Stimulated activated CD8-positive, alpha-beta memory T cell treated with anti-CD3 and anti-CD28 coated beads, Interleukin-15, amount 100 ng/mL, for 24 hours (primary cell): ENCODE measurements around the gene CD274.
"Not testable (repeated sequence)": the region's sequence is repeated elsewhere in the genome, so short reads cannot be mapped to it uniquely, and the experiment has no call there.

Source experiments
- DNase-seq: peaks from one replicate; pipeline ENCODE4 v3.0.0-alpha.2; 2020; ENCODE audit warnings: low read depth

Gene CD274

GRCh38 chr9:5468850-5469249, 18.5 kb downstream of the CD274 start:
- no peak for DNase-seq

GRCh38 chr9:5470122-5470521, 19.8 kb downstream of the CD274 start:
- DNase-seq, result no peak

GRCh38 chr9:5470816-5471215, 20.5 kb downstream of the CD274 start:
- DNase-seq, result no peak

- not testable (repeated sequence) for DNase-seq
These were observed 25.3 kb downstream of the CD274 start for GRCh38 chr9:5475611-5476010.

GRCh38 chr9:5478206-5478605, 27.9 kb downstream of the CD274 start:
- DNase-seq, result no peak

GRCh38 chr9:5479994-5480694, 29.8 kb downstream of the CD274 start:
- no peak for DNase-seq

- no peak for DNase-seq
These were observed 30.6 kb downstream of the CD274 start for GRCh38 chr9:5480919-5481318.

- no peak for DNase-seq
These were observed 31.1 kb downstream of the CD274 start for GRCh38 chr9:5481322-5482040.

- no peak for DNase-seq
These were observed 31.9 kb downstream of the CD274 start for GRCh38 chr9:5482194-5482593.

GRCh38 chr9:5483306-5483705, 33.0 kb downstream of the CD274 start:
- DNase-seq, result no peak

- no peak for DNase-seq
These were observed 35.2 kb downstream of the CD274 start for GRCh38 chr9:5485378-5486085.

- no peak for DNase-seq
These were observed 36.6 kb downstream of the CD274 start for GRCh38 chr9:5486988-5487387.

GRCh38 chr9:5488221-5489008, 38.1 kb downstream of the CD274 start:
- no peak for DNase-seq

GRCh38 chr9:5489630-5490490, 39.5 kb downstream of the CD274 start:
- DNase-seq, result no peak

GRCh38 chr9:5492965-5493678, 42.8 kb downstream of the CD274 start:
- DNase-seq, result no peak

- no peak for DNase-seq
These were observed 43.6 kb downstream of the CD274 start for GRCh38 chr9:5493679-5494511.

GRCh38 chr9:5494765-5495164, 44.4 kb downstream of the CD274 start:
- DNase-seq, result not testable (repeated sequence)

- DNase-seq, result no peak
These were observed 48.8 kb downstream of the CD274 start for GRCh38 chr9:5499157-5499556.

GRCh38 chr9:5499889-5500398, 49.6 kb downstream of the CD274 start:
- DNase-seq, result no peak
